ENCODE measurements around the gene A4GALT.

The A4GALT gene

GRCh38 chr22:42719656-42720262 lies 911 bp downstream of the A4GALT start:
- H3K4me1 ChIP-seq (ENCODE audit: insufficient read depth, low read length) = peaks cover 28% of the 10 kb centered on the region
- H3K9me3 ChIP-seq (ENCODE audit: control insufficient read depth, insufficient read depth, low read length) = no peaks in the 10 kb centered on the region
- H3K9ac ChIP-seq (ENCODE audit: low read depth, low read length) = peak overlapping the region; percentile 88
- no peaks in the 10 kb centered on the region for H3K36me3 ChIP-seq (ENCODE audit: insufficient read depth, low read length)

GRCh38 chr22:42719133-42719532 lies 1.5 kb downstream of the A4GALT start:
- Histone ChIP-seq H3K9ac (ENCODE audit: low read depth, low read length) (no peak overlapping the region; the same call in 1 of the 2 replicates), H3K9me3 (ENCODE audit: control insufficient read depth, insufficient read depth, low read length) (no peaks in the 10 kb centered on the region), H3K36me3 (ENCODE audit: insufficient read depth, low read length) (no peaks in the 10 kb centered on the region), H3K4me1 (ENCODE audit: insufficient read depth, low read length) (peaks cover 29% of the 10 kb centered on the region)

- no peak overlapping the region for H3K9ac ChIP-seq (ENCODE audit: low read depth, low read length)
- H3K4me1 ChIP-seq (ENCODE audit: insufficient read depth, low read length) = peaks cover 29% of the 10 kb centered on the region
- H3K9me3 ChIP-seq (ENCODE audit: control insufficient read depth, insufficient read depth, low read length) = no peaks in the 10 kb centered on the region
- H3K36me3 ChIP-seq (ENCODE audit: insufficient read depth, low read length) = no peaks in the 10 kb centered on the region
Observed at GRCh38 chr22:42717197-42717928, 3.3 kb downstream of the A4GALT start.

GRCh38 chr22:42716649-42717127 lies 4.0 kb downstream of the A4GALT start:
- Histone ChIP-seq H3K9ac (ENCODE audit: low read depth, low read length) (no peak overlapping the region), H3K4me1 (ENCODE audit: insufficient read depth, low read length) (peaks cover 29% of the 10 kb centered on the region), H3K36me3 (ENCODE audit: insufficient read depth, low read length) (no peaks in the 10 kb centered on the region), H3K9me3 (ENCODE audit: control insufficient read depth, insufficient read depth, low read length) (no peaks in the 10 kb centered on the region)

- Histone ChIP-seq H3K4me1 (ENCODE audit: insufficient read depth, low read length) (peaks cover 29% of the 10 kb centered on the region), H3K9me3 (ENCODE audit: control insufficient read depth, insufficient read depth, low read length) (no peaks in the 10 kb centered on the region), H3K36me3 (ENCODE audit: insufficient read depth, low read length) (no peaks in the 10 kb centered on the region), H3K9ac (ENCODE audit: low read depth, low read length) (no peak overlapping the region)
Observed at GRCh38 chr22:42716221-42716620, 4.4 kb downstream of the A4GALT start.

GRCh38 chr22:42714768-42715390 lies 5.8 kb downstream of the A4GALT start:
- Histone ChIP-seq H3K9ac (ENCODE audit: low read depth, low read length) (no peak overlapping the region), H3K9me3 (ENCODE audit: control insufficient read depth, insufficient read depth, low read length) (peaks cover 1% of the 10 kb centered on the region; the same call in 1 of the 2 replicates), H3K4me1 (ENCODE audit: insufficient read depth, low read length) (peaks cover 29% of the 10 kb centered on the region), H3K36me3 (ENCODE audit: insufficient read depth, low read length) (no peaks in the 10 kb centered on the region)

- H3K36me3 ChIP-seq (ENCODE audit: insufficient read depth, low read length) = no peaks in the 10 kb centered on the region
- H3K9me3 ChIP-seq (ENCODE audit: control insufficient read depth, insufficient read depth, low read length) = peaks cover 3% of the 10 kb centered on the region; the same call in 1 of the 2 replicates
- H3K4me1 ChIP-seq (ENCODE audit: insufficient read depth, low read length) = peaks cover 27% of the 10 kb centered on the region
- H3K9ac ChIP-seq (ENCODE audit: low read depth, low read length) = no peak overlapping the region
Observed at GRCh38 chr22:42714308-42714707, 6.4 kb downstream of the A4GALT start.

- Histone ChIP-seq H3K9ac (ENCODE audit: low read depth, low read length) (no peak overlapping the region), H3K4me1 (ENCODE audit: insufficient read depth, low read length) (peaks cover 15% of the 10 kb centered on the region), H3K9me3 (ENCODE audit: control insufficient read depth, insufficient read depth, low read length) (peaks cover 3% of the 10 kb centered on the region; the same call in 1 of the 2 replicates), H3K36me3 (ENCODE audit: insufficient read depth, low read length) (no peaks in the 10 kb centered on the region)
Observed at GRCh38 chr22:42711895-42712837, 8.5 kb downstream of the A4GALT start.

- Histone ChIP-seq H3K9me3 (ENCODE audit: control insufficient read depth, insufficient read depth, low read length) (peaks cover 3% of the 10 kb centered on the region; the same call in 1 of the 2 replicates), H3K36me3 (ENCODE audit: insufficient read depth, low read length) (no peaks in the 10 kb centered on the region), H3K4me1 (ENCODE audit: insufficient read depth, low read length) (peaks cover 8% of the 10 kb centered on the region; the same call in 1 of the 2 replicates), H3K9ac (ENCODE audit: low read depth, low read length) (no peak overlapping the region)
Observed at GRCh38 chr22:42711281-42711731, 9.4 kb downstream of the A4GALT start.

- Histone ChIP-seq H3K36me3 (ENCODE audit: insufficient read depth, low read length) (no peaks in the 10 kb centered on the region), H3K9ac (ENCODE audit: low read depth, low read length) (no peak overlapping the region), H3K9me3 (ENCODE audit: control insufficient read depth, insufficient read depth, low read length) (peaks cover 3% of the 10 kb centered on the region; the same call in 1 of the 2 replicates), H3K4me1 (ENCODE audit: insufficient read depth, low read length) (no peaks in the 10 kb centered on the region)
Observed at GRCh38 chr22:42708417-42708816, 12.3 kb downstream of the A4GALT start.

GRCh38 chr22:42707496-42707895 lies 13.2 kb downstream of the A4GALT start:
- Histone ChIP-seq H3K9ac (ENCODE audit: low read depth, low read length) (no peak overlapping the region), H3K4me1 (ENCODE audit: insufficient read depth, low read length) (no peaks in the 10 kb centered on the region), H3K9me3 (ENCODE audit: control insufficient read depth, insufficient read depth, low read length) (peaks cover 3% of the 10 kb centered on the region; the same call in 1 of the 2 replicates), H3K36me3 (ENCODE audit: insufficient read depth, low read length) (no peaks in the 10 kb centered on the region)

- H3K9ac ChIP-seq (ENCODE audit: low read depth, low read length) = no peak overlapping the region
- no peaks in the 10 kb centered on the region for H3K36me3 ChIP-seq (ENCODE audit: insufficient read depth, low read length)
- H3K9me3 ChIP-seq (ENCODE audit: control insufficient read depth, insufficient read depth, low read length) = peaks cover 2% of the 10 kb centered on the region; the same call in 1 of the 2 replicates
- H3K4me1 ChIP-seq (ENCODE audit: insufficient read depth, low read length) = peaks cover 4% of the 10 kb centered on the region; the same call in 1 of the 2 replicates
Observed at GRCh38 chr22:42704896-42705295, 15.8 kb downstream of the A4GALT start.

GRCh38 chr22:42702675-42703074 lies 18.0 kb downstream of the A4GALT start:
- Histone ChIP-seq H3K36me3 (ENCODE audit: insufficient read depth, low read length) (no peaks in the 10 kb centered on the region), H3K9ac (ENCODE audit: low read depth, low read length) (no peak overlapping the region), H3K4me1 (ENCODE audit: insufficient read depth, low read length) (peaks cover 25% of the 10 kb centered on the region), H3K9me3 (ENCODE audit: control insufficient read depth, insufficient read depth, low read length) (no peaks in the 10 kb centered on the region)

GRCh38 chr22:42701694-42702093 lies 19.0 kb downstream of the A4GALT start:
- Histone ChIP-seq H3K36me3 (ENCODE audit: insufficient read depth, low read length) (no peaks in the 10 kb centered on the region), H3K4me1 (ENCODE audit: insufficient read depth, low read length) (peaks cover 25% of the 10 kb centered on the region), H3K9ac (ENCODE audit: low read depth, low read length) (no peak overlapping the region), H3K9me3 (ENCODE audit: control insufficient read depth, insufficient read depth, low read length) (no peaks in the 10 kb centered on the region)

Data from ES-I3 (cell line).